HUDEP-2 (cell line): Measurements from ENCODE around the gene FBXO5.
"Not testable (repeated sequence)": the region's sequence is repeated elsewhere in the genome, so short reads cannot be mapped to it uniquely, and the experiment has no call there.

ENCODE experiments used
- DNase-seq, 76 experiments: peaks; one replicate each; lab custom pipeline; 2025; ENCODE audit not compliant: unreplicated experiment in 76 of 76; lab: John Stamatoyannopoulos, UW

FBXO5 gene, protein sequence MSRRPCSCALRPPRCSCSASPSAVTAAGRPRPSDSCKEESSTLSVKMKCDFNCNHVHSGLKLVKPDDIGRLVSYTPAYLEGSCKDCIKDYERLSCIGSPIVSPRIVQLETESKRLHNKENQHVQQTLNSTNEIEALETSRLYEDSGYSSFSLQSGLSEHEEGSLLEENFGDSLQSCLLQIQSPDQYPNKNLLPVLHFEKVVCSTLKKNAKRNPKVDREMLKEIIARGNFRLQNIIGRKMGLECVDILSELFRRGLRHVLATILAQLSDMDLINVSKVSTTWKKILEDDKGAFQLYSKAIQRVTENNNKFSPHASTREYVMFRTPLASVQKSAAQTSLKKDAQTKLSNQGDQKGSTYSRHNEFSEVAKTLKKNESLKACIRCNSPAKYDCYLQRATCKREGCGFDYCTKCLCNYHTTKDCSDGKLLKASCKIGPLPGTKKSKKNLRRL

DNA sequence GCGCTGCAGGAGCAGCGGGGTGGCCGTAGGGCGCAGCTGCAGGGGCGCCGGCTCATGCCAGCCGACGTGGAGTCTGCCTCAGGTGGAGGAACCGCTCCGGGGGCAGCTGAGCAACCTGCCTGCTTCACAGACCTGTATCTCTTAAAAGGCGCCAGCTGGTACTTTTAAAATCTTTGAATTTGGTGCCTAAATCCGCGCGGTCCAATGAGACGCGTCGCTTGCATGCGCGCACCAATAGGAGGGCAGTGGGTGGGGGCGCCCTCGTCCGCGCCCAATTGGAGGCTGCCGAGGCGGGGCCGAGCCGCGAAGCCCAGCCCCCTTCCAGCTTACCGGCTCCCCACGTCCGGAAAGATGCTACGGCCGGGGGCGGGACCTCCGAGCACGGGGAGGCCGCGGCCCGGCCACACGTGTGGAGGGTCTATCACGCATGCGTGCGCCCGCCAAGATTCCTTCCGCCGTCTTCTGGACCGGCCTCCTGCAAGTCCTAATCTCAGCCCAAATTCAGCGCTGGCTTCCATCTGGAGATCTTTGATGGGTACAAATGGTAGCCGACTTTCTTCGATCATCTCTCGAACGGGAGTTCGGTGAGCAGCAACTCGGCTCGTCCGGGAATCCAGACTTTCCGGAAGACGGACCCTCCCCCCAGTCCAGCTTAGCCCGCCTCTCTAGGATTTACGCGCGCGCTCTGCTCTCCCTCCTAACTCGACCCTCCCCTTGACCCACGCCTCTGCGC, at the start of gene FBXO5:
Gene FBXO5 (minus strand): TSS at position 138 of the 733 bp plus-strand sequence. CDS start 82 bp downstream, at position 56.
- DNase-seq = peak; percentile 67 to 99 (median 98)

DNA sequence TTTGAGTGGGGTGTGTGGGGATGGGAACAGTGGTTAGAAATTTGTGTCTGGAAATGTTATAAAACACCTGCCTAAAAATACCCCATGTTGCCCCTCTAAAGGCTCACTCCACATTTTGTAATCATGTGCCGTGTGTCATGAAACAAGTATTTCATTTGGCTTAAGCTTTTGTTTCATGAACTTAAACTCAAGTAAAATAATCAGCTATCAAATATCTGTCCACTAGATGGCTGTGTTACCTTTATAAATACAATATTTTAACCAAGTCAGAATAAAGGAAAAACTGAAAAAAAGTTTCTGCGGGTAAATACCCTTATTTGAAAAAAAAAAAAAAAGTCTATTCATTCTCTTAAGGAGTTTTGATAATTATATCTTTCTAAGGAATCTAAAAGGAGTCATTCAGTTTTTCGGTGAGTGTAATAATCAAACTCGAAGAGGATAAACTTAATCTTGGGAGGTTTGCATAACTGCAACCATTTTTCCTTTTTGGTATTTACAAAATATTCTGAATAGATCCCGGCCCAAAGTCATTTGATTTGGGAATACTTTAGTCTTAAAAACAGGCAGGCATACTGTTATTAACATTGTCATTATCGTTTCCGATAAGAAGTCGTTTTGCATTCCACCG, 49.5 kb upstream of the FBXO5 start:
- peak in 11 of 76 experiments; percentile 3 to 58 (median 26) for DNase-seq

DNA sequence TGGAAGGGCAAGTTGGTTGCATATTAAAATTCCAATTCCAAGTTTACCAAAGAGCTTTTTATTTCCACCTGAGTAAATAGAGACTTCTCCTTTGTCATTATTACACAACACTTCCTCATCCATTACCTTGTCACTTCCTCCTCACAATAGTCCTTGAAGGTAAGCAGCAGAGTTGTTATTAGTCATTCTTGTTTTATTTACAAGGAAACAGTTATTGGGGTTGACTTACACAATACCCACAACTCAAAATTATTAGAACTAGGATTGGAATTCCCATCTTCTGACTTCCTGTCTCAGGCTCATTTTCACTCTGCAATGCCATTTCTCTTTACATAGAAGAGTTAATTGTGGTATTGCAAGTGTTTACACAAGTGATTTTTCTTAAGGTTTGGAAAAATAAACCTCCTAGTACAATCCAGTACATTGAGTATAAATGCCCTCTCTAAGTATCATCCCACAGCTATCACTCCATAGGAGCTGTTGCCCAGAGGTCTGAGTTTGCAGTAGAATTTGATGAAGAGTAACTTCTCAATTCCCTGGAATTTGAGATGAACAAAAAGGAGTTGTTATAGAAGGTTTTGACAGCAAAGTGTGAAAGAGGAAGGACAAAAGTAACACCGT, 48.6 kb upstream of the FBXO5 start:
- DNase-seq = no peak

DNA sequence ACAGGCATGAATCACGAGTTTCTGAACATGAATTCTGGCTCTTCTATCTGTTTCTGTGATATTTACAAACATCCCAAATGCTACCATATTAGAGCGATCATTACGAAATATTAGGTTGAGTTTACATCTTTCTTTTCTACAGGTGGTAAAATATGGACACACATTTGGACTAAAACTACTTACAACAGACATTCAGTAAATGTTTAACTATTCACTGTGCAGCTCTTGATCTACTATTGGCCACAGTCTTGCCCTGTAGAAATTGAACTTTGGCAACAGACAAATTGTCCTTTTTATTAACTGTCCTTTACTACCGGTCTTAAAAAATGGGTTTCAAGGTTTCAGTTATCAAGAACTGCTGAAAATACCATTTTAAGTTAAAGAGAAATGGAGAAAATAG, 46.1 kb upstream of the FBXO5 start:
- DNase-seq = no peak

DNA sequence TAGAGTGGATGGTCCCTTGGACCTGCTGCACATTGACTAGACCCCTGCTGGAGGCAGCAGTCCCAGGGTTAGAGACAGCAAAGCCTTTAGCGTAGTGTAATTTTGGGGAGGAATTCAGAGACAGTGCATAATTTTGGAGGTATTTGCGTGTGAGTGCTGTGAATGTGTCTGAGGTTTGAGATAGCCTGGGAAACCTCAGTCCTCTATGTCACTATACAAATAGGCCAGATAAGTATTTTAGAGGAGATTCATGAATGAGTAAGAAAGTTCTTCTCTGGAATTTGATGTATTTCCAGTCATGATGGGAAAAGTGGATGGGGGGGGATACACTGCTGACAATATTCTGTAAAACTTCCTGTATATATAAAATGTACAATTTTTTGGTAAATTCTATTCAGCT, 45.4 kb upstream of the FBXO5 start:
- no peak for DNase-seq

DNA sequence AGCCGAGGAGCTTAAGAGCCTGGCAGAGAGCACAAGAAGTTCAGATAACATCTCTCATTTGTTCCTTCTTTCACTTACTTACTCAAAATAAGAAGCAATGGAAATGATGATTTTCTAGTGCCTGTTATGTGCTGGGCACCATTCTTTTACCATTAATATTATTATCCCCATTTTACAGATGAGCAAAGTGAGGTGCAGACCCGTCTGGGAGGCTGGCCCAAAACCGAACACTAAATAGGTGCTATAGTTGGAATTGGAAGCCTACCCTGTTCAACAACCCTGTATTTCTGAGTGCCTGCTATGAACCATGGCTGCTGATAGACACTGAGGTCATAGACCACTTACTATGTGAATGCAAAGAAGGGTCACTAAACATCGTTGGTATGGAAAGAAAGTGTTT, 44.6 kb upstream of the FBXO5 start:
- no peak for DNase-seq

DNA sequence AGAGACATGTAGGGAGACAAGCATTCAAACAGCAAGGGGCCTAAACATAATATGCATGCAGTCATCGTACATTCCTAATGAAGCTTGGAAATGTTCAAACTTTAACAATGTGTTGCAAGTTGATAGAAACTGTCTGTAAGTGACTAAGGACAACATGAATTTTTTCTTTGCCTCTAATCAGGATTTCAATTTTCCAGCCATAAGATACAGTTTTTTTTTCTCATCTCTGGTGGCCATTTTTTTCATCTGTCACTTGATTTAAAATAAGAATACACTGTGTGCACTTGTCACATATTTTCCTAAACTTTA, 41.8 kb upstream of the FBXO5 start:
- DNase-seq = no peak

DNA sequence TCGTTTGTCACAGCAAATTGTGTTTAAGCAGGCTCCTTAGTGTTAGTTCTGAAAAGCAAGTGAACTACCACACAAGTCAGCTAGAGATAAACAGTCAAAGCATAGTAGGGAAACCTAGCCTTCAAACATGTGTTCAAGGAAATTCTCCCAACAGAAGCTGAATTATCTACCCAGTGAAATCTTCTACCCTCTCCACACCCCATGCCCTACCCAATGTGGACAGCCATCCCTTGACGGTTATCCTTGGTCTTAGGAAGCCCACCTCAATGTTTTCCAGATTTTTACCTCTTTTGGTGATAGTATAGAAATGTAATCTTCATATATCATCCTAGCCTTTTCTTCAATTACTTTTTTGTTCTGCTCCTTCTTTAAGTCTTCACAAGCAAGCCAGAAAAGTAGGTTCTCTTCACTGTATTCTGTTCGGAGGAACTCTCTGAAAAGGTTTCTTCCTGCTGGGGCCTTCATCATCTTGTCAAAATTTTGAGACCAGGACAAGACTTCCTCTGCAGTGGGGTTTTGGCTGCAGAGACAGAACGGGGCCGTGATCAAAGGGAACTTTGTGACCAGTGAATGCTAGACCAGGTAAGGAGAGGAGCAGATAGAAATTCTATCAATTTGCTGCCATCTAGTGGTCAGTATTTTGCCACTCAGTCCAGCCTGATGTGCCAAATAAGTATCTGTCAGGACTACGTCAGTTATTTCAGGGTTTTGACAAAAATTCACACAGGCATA, 41.3 kb upstream of the FBXO5 start:
- peak in 49 of 76 experiments; percentile 9 to 80 (median 53) for DNase-seq

DNA sequence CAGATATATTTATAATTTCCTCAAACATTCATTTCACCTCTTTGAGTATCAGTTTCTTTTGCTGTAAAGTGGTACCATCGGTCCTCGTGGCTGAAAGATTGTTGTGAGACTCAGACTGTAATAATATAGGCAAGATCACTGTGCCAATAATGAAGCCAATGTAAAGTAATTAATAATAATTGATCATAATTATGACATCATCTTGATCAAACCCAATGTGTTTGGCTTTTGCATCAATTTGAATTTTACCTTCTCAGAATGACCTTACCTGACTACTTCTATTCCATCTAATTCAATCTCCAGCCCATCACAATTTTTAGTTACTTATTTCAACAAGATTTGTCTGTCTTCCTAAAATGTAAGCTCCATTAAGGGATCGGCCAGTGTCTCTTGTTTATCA, 35.5 kb upstream of the FBXO5 start:
- no peak for DNase-seq

DNA sequence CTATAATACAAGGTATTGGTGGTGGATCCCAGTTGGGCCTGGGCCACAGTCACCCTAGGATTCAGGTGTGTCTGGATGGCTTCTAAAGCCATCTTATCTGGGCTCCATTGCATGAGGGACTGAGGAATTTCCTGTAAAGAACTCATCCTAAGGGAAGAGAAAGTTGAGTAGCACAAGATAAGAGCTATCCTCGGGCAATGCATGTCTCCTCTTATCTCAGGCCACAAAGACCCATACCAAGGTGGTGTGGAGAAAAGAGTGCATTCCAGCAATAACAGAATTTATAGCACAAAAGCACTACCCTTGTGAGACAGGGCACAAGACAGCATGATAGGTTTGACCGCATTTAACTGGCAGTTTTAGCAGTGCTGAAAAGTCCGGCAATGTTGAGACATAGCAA, 34.0 kb upstream of the FBXO5 start:
- DNase-seq = no peak

DNA sequence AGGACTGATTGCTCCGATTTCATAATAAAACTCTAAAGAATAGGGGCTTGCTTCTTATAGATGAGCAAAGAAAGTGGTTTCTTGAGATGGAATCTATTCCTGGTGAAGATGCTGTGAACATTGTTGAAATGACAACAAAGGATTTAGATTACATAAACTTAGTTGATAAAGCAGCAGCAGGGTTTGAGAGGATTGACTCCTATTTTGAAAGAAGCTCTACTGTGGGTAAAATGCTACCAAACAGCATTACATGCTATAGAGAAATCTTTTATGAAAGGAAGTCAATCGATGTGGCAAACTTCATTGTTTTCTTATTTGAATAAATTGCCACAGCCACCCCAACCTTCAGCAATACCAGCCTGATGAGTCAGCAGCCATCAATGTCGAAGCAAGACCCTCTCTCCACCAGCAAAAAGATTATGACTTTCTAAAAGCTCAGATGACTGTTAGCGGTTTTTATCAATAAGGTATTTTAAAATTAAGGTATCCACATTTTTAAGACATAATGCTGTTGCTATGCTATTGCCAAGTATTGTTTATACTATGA, 32.3 kb upstream of the FBXO5 start:
- no peak for DNase-seq

DNA sequence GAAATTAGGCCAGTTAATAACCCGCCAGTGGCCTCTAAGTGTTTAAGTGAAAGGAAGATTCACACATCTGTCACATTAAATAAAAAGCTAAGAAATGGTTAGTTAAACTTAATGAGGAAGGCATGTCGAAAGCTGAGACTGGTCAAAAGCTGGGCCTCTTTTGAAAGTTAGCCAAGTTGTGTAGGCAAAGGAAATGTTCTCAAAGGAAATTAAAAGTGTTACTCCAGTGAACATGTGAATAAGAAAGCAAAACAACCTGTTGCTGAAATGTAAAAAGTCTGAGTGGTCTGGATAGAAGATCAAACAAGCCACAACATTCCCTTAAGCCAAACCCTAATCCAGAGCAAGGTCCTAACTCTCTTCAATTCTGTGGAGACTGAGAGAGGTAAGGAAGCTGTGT, 30.6 kb upstream of the FBXO5 start:
- no peak for DNase-seq

DNA sequence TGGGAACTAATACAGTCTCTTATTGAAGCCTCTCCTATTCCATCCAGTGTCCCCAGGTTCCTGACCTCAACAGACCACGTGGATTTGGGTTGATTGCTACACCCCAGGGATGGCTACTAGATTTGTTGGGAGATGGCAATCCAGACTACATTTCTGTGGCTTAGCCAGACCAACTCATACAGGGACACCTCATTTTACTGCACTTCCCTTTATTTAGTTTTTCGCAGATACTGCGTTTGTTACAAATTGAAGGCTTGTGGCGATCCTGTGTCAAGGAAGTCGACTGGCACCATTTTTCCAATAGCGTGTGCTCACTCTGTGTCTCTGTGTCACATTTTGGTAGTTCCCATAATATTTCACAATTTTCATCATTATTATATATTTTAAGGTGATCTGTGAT, 30.0 kb upstream of the FBXO5 start:
- no peak for DNase-seq

DNA sequence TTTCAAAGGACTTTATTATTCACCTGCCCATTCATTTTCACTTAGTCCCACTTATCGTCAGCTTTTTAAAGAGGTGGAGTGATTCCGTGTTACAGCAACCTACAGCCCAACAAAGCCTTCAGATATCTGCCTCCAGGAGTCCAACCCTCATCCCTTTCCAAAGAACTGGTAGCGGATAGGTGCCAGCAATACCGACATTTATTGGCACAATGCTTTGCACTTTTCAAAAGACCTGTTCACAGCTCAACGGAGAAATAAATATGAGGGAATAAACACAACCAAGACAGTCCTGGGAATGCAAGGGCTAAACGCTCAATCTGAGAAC, 20.5 kb upstream of the FBXO5 start:
- DNase-seq = peak in 2 of 76 experiments; percentile 31 to 49

DNA sequence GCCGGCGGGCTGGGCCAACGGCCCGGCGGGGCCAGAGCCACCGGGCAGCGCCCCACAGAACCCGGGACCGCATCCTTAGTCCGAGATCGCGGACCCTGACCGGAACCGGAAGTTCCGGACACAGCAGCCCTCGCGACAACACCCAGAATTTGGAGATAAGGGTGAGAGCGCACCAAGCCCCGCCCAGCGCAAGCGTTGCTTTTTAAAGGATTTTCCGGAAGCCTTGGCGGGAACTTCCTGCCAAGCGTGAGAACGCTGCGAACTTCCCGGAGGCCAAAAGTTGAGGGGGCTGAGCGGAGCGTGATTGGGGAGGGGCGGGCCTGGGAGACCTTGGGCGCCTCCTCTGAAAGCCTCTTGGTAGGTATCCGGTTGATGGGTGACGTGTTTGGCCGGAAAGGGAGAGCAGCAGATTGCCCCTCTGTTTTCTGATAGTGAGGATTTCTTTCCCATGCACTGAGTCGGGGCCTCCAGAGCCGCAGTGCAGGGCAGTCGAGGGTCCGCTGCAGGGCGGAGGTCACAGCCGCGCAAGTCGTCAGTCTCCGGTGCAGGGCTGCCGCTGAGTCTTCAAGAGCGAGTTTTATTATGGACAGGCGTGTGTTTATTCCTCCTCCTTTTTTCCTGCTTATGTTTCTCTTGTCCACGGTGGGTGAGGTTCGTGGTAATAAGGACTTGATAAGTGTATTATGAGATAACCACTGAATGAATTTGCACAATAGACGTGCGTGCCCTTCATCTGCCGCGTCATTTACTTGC, 19.9 kb upstream of the FBXO5 start, which contains the start of gene MTRF1L:
Gene MTRF1L (minus strand): TSS at position 97 of the 753 bp plus-strand sequence. CDS start 24 bp downstream, at position 73.
- DNase-seq = peak in 75 of 76 experiments; percentile 60 to 97 (median 93)

DNA sequence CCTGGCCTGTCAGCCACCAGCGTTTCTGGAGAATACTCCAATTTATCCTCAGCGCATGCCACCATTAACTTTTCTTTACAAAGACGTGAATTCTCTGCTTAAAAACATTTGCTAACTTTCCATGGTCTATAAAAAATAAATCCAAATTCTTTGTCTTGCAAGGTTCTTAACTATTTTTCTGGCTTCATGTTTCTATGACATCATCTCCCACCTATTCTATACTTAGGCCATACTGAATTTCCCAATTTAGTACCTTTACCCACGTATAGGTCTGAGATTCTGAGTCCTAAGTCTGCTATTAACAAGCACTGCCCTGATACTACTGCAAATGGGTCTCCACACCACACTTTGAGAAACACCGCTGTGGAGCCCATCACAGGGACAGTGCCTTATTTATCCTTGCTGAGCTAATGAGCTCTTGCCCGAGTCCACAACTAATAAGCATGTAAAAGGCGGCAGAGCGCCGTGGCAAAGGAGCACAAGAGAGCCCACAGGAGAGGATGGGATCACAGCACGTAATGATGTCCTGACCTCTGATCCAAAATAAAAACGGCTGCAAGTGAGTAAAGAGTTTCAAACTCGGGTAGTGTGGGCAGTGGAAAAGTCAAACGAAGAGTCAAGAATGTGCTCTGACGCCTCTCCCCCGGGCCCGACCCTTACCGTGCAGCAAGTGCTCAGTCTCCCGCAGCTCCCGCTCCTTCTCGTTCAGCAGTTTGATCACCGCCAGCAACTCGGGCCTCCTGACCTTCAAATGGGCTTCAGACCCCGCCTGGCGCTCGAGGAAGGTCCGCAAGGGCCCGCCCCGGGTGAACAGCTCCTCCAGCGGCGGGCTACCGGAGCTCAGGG, 19.1 kb upstream of the FBXO5 start:
- peak in 7 of 76 experiments; percentile 16 to 62 (median 26) for DNase-seq

DNA sequence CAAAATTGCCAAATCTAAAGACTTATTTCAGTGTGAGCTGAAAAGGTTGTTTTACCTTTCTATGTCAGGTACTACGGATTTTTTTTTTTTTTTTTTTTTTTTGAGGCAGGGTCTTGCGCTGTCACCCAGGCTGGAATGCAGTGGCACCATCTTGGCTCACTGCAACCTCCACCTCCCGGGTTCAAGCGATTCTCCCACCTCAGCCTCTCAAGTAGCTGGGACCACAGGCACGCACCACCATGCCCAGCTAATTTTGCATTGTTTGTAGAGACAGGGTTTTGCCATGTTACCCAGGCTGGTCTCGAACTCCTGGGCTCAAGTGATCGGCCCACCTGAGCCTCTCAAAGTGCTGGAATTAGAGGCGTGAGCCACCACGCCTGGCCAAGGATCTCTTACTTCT, 17.9 kb upstream of the FBXO5 start:
- DNase-seq = not testable (repeated sequence)

DNA sequence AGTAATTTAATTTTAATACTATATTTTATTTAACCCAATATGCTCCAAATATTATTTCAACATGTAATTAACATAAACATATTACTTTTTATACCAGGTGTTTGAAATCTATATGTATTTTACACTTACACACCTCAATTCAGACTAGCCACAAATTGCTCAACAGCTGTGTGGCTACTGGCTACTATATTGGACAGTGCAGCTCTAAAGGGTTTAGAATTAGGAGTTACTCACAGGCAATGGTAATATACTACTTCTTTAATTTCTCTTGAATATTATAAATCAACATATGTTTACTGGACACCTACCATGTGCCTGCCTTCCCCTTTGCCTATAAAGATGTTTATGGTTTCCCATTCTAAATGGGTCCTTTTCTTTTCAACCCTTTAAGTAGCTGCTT, 17.4 kb upstream of the FBXO5 start:
- no peak for DNase-seq

DNA sequence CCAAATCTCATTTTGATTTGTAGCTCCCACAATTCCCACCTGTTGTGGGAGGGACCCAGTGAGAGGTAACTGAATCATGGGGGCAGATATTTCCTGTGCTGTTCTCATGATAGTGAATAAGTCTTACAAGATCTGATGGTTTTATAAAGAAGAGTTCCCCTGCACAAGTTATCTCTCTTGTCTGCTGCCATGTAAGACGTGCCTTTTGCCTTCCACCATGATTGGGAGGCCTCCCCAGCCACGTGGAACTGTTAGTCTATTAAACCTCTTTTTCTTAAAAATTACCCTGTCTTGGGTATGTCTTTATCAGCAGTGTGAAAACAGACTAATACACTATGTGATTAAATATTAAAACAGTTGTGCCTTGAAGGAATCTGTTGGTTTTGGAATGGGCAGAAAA, 16.7 kb upstream of the FBXO5 start:
- DNase-seq = not testable (repeated sequence)
